ENCODE data around the gene SARNP. TPM values are rescaled to one million over a fixed set of nuclear protein-coding genes. Genes with fewer than 3 reads are reported as not detected.

Gene SARNP
- total RNA-seq, 1 donor: 94.6 TPM

- no peak for TF ChIP-seq CTCF (IDR thresholded peaks at IDR 0.05; ENCODE audit: insufficient read depth, low read depth, low read length)
- no peak overlapping the region for H3K4me3 ChIP-seq (ENCODE audit: low read depth, low read length)
- DNase-seq (ENCODE audit: low read depth): no peak
Measured at GRCh38 chr12:55733021-55733555, 84.4 kb downstream of the SARNP start.

GRCh38 chr12:55732288-55732687 is 85.2 kb downstream of the SARNP start:
- no peak for TF ChIP-seq CTCF (IDR thresholded peaks at IDR 0.05; ENCODE audit: insufficient read depth, low read depth, low read length)
- no peak for DNase-seq (ENCODE audit: low read depth)
- H3K4me3 ChIP-seq (ENCODE audit: low read depth, low read length): no peak overlapping the region

GRCh38 chr12:55729819-55730818 is 87.4 kb downstream of the SARNP start:
- no peak for TF ChIP-seq CTCF (IDR thresholded peaks at IDR 0.05; ENCODE audit: insufficient read depth, low read depth, low read length)
- peak; percentile 65 for DNase-seq (ENCODE audit: low read depth)

GRCh38 chr12:55728939-55729818 is 88.3 kb downstream of the SARNP start, which contains the start of gene CD63:
Gene CD63 (minus strand): TSS chr12:55729009. CDS start chr12:55728341, 668 bp downstream.
- TF ChIP-seq CTCF (IDR thresholded peaks at IDR 0.05; ENCODE audit: insufficient read depth, low read depth, low read length): no peak
- peak within 1 kb of the TSS; percentile 88 for H3K4me3 ChIP-seq (ENCODE audit: low read depth, low read length)
- peak; percentile 94 for DNase-seq (ENCODE audit: low read depth)

More at GRCh38 chr12:55729819-55730818, 87.4 kb downstream of the SARNP start:
- H3K4me3 ChIP-seq (ENCODE audit: low read depth, low read length): peak overlapping the region; percentile 88

GRCh38 chr12:55728186-55728938 is 89.2 kb downstream of the SARNP start:
- peak; percentile 81 for DNase-seq (ENCODE audit: low read depth)
- TF ChIP-seq CTCF (IDR thresholded peaks at IDR 0.05; ENCODE audit: insufficient read depth, low read depth, low read length): no peak
- H3K4me3 ChIP-seq (ENCODE audit: low read depth, low read length): peak overlapping the region; percentile 88
